Psoas muscle (tissue), 8 donors: ENCODE measurements around the gene MROH2A. TPM values are rescaled to one million over a fixed set of nuclear protein-coding genes. Genes with fewer than 3 reads are reported as not detected.

Experiments
- ATAC-seq, 4 donors: fragments of 200-7000 bp; cut with Tn5 transposase; one replicate each; pipeline ENCODE4 v1.9.1; 2020; ENCODE audit warnings: moderate library complexity in 3 of 4, mild to moderate bottlenecking in 2 of 4
- DNase-seq, 2 donors: peaks; one replicate each; pipeline ENCODE4 v3.0.0-alpha.2; 2020
- H3K27ac ChIP-seq: fragments of 200-600 bp; one replicate; pipeline ENCODE4 v1.8.0; 2022
- H3K27me3 ChIP-seq, 3 donors: fragments of 200-600 bp in 1 of 3; one replicate each; pipeline versions ENCODE4 v1.6.1 to v1.8.0; 2013 to 2022; ENCODE audit warnings: low read length in 2 of 3, mild to moderate bottlenecking in 2 of 3, moderate library complexity in 1 of 3; ENCODE audit not compliant: insufficient read depth in 3 of 3
- H3K36me3 ChIP-seq, 2 donors: fragments of 200-600 bp in 1 of 2; one replicate each; pipeline versions ENCODE4 v1.6.1 to v1.8.0; 2013 to 2022; ENCODE audit warnings: low read depth in 1 of 2, mild to moderate bottlenecking in 1 of 2, moderate library complexity in 1 of 2; ENCODE audit not compliant: insufficient read depth in 1 of 2
- H3K4me1 ChIP-seq: fragments of 200-600 bp; one replicate; pipeline ENCODE4 v1.8.0; 2022
- H3K4me3 ChIP-seq: fragments of 200-600 bp; one replicate; pipeline ENCODE4 v1.8.0; 2022; ENCODE audit warnings: mild to moderate bottlenecking
- H3K9me3 ChIP-seq: fragments of 200-600 bp; one replicate; pipeline ENCODE4 v1.8.0; 2022
- CTCF ChIP-seq: fragments of 200-600 bp; IDR thresholded peaks from one replicate; pipeline ENCODE4 v1.8.0; 2022; ENCODE audit warnings: antibody characterized with exemption
- WGBS, 3 donors: extraction: QIAGEN DNeasy Blood & Tissue Kit; methylation state at CpG; one replicate each; pipeline versions ENCODE4 v1.1.6 to v1.1.7; 2013; 5-methylcytosine and 5-hydroxymethylcytosine counted together
- intact Hi-C, 2 donors: fragments of 100-400 bp; cut with DNase I; formaldehyde crosslinking; loops; one replicate each; pipeline versions ENCODE4 v1.11.0 to v1.14.2; 2022
- polyA plus RNA-seq, 3 donors: library from polyadenylated mRNA; stranded (reverse); fragments of 200-250 nt; gene quantifications; one replicate each; pipeline ENCODE4 v1.2.3, GENCODE V29; 2013
- total RNA-seq, 4 donors: library from RNA; stranded (reverse); fragmentation: NEBNext Ultra II Directional in 2 of 4; extraction: Animal tissue kit (Norgen Biotek cat#: 25700) in 2 of 4; gene quantifications; one replicate each; pipeline versions ENCODE4 v1.2.1 to v1.2.4, GENCODE V29; 2021 to 2023
- donor health status: healthy with polysubstance abuse.
- donor health status: DM: no; HTN: no; CAD: no; lungs with moderate emphysema.
- donor health status: Bipolar disorder and iron deficiency.
- donor health status: healthy.
- donor health status: DM: yes; HTN: yes; CAD: no.
- donor health status: DM: no; HTN: no; CAD: no.
- donor health status: DM: no; HTN: no; CAD: no.
- donor health status: DM: yes; HTN: yes; CAD: no.

The MROH2A gene
- total and polyA plus RNA-seq, 7 donors, result not detected

- intact Hi-C loops, result no loop called here
- WGBS, 3 donors, result 94 to 97% (median 95%) methylated on average over 6 of the region's 6 CpGs
- no peak overlapping the region for H3K4me3 ChIP-seq
- peaks cover 0 to 5% (median 0%) of the 10 kb centered on the region in 3 donors for H3K27me3 ChIP-seq
- no peaks in the 10 kb centered on the region for H3K36me3 ChIP-seq
- H3K27ac ChIP-seq, result no peak overlapping the region
- H3K9me3 ChIP-seq, result no peaks in the 10 kb centered on the region
- TF ChIP-seq CTCF, result no peak
- no peak for DNase-seq
- ATAC-seq, result no peak
- peaks cover 4% of the 10 kb centered on the region for H3K4me1 ChIP-seq
These were observed 73.0 kb downstream of the MROH2A start for GRCh38 chr2:233851169-233851568.

- H3K4me3 ChIP-seq, result no peak overlapping the region
- H3K27me3 ChIP-seq, result peaks cover 0 to 5% (median 0%) of the 10 kb centered on the region in 3 donors
- intact Hi-C loops, result no loop called here
- ATAC-seq (no peak), DNase-seq (no peak)
- TF ChIP-seq CTCF, result no peak
- 76 to 88% (median 87%) methylated on average over 3 of the region's 3 CpGs for WGBS, 3 donors
- H3K9me3 ChIP-seq, result no peaks in the 10 kb centered on the region
- H3K36me3 ChIP-seq, result no peaks in the 10 kb centered on the region
- no peak overlapping the region for H3K27ac ChIP-seq
- H3K4me1 ChIP-seq, result peaks cover 4% of the 10 kb centered on the region
These were observed 73.9 kb downstream of the MROH2A start for GRCh38 chr2:233852056-233852455.

- peak overlapping the region; percentile 82 for H3K4me3 ChIP-seq
- intact Hi-C loops, result no loop called here
- H3K27me3 ChIP-seq, result peaks cover 0 to 5% (median 0%) of the 10 kb centered on the region in 3 donors
- WGBS, 3 donors, result 32 to 41% (median 34%) methylated on average over 8 of the region's 8 CpGs
- ATAC-seq, result no peak
- no peaks in the 10 kb centered on the region for H3K9me3 ChIP-seq
- TF ChIP-seq CTCF, result no peak
- no peak overlapping the region for H3K27ac ChIP-seq
- H3K4me1 ChIP-seq, result peaks cover 4% of the 10 kb centered on the region
- no peak for DNase-seq
- no peaks in the 10 kb centered on the region for H3K36me3 ChIP-seq
These were observed 75.2 kb downstream of the MROH2A start for GRCh38 chr2:233853353-233853752.

GRCh38 chr2:233853883-233854240 lies 75.7 kb downstream of the MROH2A start:
- intact Hi-C loops, result no loop called here
- Histone ChIP-seq H3K9me3 (no peaks in the 10 kb centered on the region), H3K27me3 (peaks cover 0 to 5% (median 0%) of the 10 kb centered on the region in 3 donors), H3K4me1 (peaks cover 4% of the 10 kb centered on the region), H3K27ac (no peak overlapping the region), H3K36me3 (no peaks in the 10 kb centered on the region), H3K4me3 (peak overlapping the region; percentile 82)
- DNase-seq (no peak), ATAC-seq (no peak)
- no peak for TF ChIP-seq CTCF
- WGBS, 3 donors, result 0 to 1% (median 0%) methylated on average over 18 to 25 of the region's 25 CpGs
